Thyroid gland (tissue), 4 donors: ENCODE measurements around the gene CDC20.

Experiments used
- CTCF ChIP-seq, 6 experiments: fragments of 200-600 bp in 3 of 6; fragments of 450-650 bp in 3 of 6; sonication (generic) in 3 of 6; IDR thresholded peaks; one replicate each; pipeline ENCODE4 v1.5.1; 2016 to 2019; ENCODE audit warnings: antibody characterized with exemption in 6 of 6, mild to moderate bottlenecking in 2 of 6, inconsistent platforms in 1 of 6, moderate library complexity in 1 of 6
- POLR2A ChIP-seq, 2 donors: fragments of 450-650 bp; IDR thresholded peaks; one replicate each; pipeline ENCODE4 v1.6.1; 2017; ENCODE audit warnings: antibody characterized with exemption in 2 of 2, mild to moderate bottlenecking in 2 of 2, moderate library complexity in 1 of 2

- TF ChIP-seq CTCF (IDR thresholded peaks at IDR 0.05) (no peak), POLR2A (IDR thresholded peaks at IDR 0.05) (no peak)
These were observed 12.1 kb upstream of the CDC20 start for GRCh38 chr1:43346636-43347035.
